SK-N-SH treated with all-trans-retinoic acid at 6 μM for 48 hours (cell line): ENCODE results near the gene CEACAM20.

ENCODE experiments used
- ATAC-seq: fragments of 200-7000 bp; cut with Tn5 transposase; 3 replicates; pipeline ENCODE4 v1.9.1; 2020; ENCODE audit warnings: mild to moderate bottlenecking, moderate library complexity
- ARNTL ChIP-seq: fragments of 450-650 bp; formaldehyde crosslinking; IDR thresholded peaks from 2 replicates; pipeline ENCODE4 v1.5.0; 2020; ENCODE audit warnings: low read depth, mild to moderate bottlenecking, moderate library complexity, borderline replicate concordance
- BACH2 ChIP-seq: fragments of 250-450 bp; sonication (Bioruptor Pico); IDR thresholded peaks from 2 replicates; pipeline ENCODE4 v1.9.0; 2021; ENCODE audit warnings: mild to moderate bottlenecking, borderline replicate concordance
- CREB5 ChIP-seq: fragments of 250-450 bp; sonication (Bioruptor Pico); IDR thresholded peaks from 2 replicates; pipeline ENCODE4 v1.5.1; 2020; ENCODE audit warnings: low read depth, mild to moderate bottlenecking, moderate library complexity
- CSDC2 ChIP-seq: fragments of 250-450 bp; sonication (Bioruptor Pico); IDR thresholded peaks from 2 replicates; pipeline ENCODE4 v1.5.0; 2020; ENCODE audit warnings: mild to moderate bottlenecking, moderate library complexity
- ESRRG ChIP-seq: fragments of 250-450 bp; sonication (Bioruptor Pico); IDR thresholded peaks from 2 replicates; pipeline ENCODE4 v1.6.1; 2021; ENCODE audit warnings: mild to moderate bottlenecking
- GLIS3 ChIP-seq: fragments of 250-450 bp; sonication (Bioruptor Pico); IDR thresholded peaks from 2 replicates; pipeline ENCODE4 v1.5.0; 2020; ENCODE audit warnings: mild to moderate bottlenecking, moderate library complexity
- ISL1 ChIP-seq: fragments of 250-450 bp; sonication (Bioruptor Pico); IDR thresholded peaks from 2 replicates; pipeline ENCODE4 v2.1.2; 2022; ENCODE audit warnings: mild to moderate bottlenecking, moderate library complexity
- OSR1 ChIP-seq: fragments of 250-450 bp; sonication (Bioruptor Pico); IDR thresholded peaks from 2 replicates; pipeline ENCODE4 v1.8.0; 2022; ENCODE audit warnings: moderate library complexity, mild to moderate bottlenecking, inconsistent platforms
- PATZ1 ChIP-seq: fragments of 250-450 bp; sonication (Bioruptor Pico); IDR thresholded peaks from 2 replicates; pipeline ENCODE4 v1.8.0; 2020; ENCODE audit warnings: mild to moderate bottlenecking, moderate library complexity, borderline replicate concordance
- POU6F1 ChIP-seq: fragments of 250-450 bp; sonication (Bioruptor Pico); IDR thresholded peaks from 2 replicates; pipeline ENCODE4 v1.8.0; 2021; ENCODE audit warnings: low read depth, mild to moderate bottlenecking, moderate library complexity, borderline replicate concordance
- RARB ChIP-seq: fragments of 250-450 bp; sonication (Bioruptor Pico); IDR thresholded peaks from 2 replicates; pipeline ENCODE4 v1.8.0; 2021; ENCODE audit warnings: mild to moderate bottlenecking, moderate library complexity
- SNAI2 ChIP-seq: fragments of 250-450 bp; sonication (Bioruptor Pico); IDR thresholded peaks from 2 replicates; pipeline ENCODE4 v1.5.0; 2020; ENCODE audit warnings: mild to moderate bottlenecking, moderate library complexity
- TCF4 ChIP-seq: fragments of 250-450 bp; sonication (Bioruptor Pico); IDR thresholded peaks from 2 replicates; pipeline ENCODE4 v1.8.0; 2021; ENCODE audit warnings: mild to moderate bottlenecking, moderate library complexity, borderline replicate concordance
- TOX ChIP-seq: fragments of 250-450 bp; sonication (Bioruptor Pico); IDR thresholded peaks from 2 replicates; pipeline ENCODE4 v1.8.0; 2021; ENCODE audit warnings: mild to moderate bottlenecking, moderate library complexity, borderline replicate concordance
- TSHZ2 ChIP-seq: fragments of 250-450 bp; sonication (Bioruptor Pico); IDR thresholded peaks from 2 replicates; pipeline ENCODE4 v1.5.0; 2020; ENCODE audit warnings: mild to moderate bottlenecking, moderate library complexity
- ZC3H10 ChIP-seq: fragments of 250-450 bp; sonication (Bioruptor Pico); IDR thresholded peaks from 2 replicates; pipeline ENCODE4 v1.5.1; 2021; ENCODE audit warnings: mild to moderate bottlenecking, moderate library complexity
- ZFP3 ChIP-seq: fragments of 250-450 bp; sonication (Bioruptor Pico); IDR thresholded peaks from 2 replicates; pipeline ENCODE4 v1.5.0; 2020; ENCODE audit warnings: mild to moderate bottlenecking, moderate library complexity
- ZFP30 ChIP-seq: fragments of 450-650 bp; formaldehyde crosslinking; IDR thresholded peaks from 2 replicates; pipeline ENCODE4 v1.5.0; 2022; ENCODE audit warnings: mild to moderate bottlenecking, moderate library complexity
- ZNF565 ChIP-seq: fragments of 450-650 bp; formaldehyde crosslinking; conservative IDR thresholded peaks from 2 replicates; pipeline ENCODE4 v1.5.0; 2020; ENCODE audit warnings: low read depth, mild to moderate bottlenecking, moderate library complexity
- ZNF70 ChIP-seq: fragments of 450-650 bp; formaldehyde crosslinking; IDR thresholded peaks from 2 replicates; pipeline ENCODE4 v1.5.0; 2020; ENCODE audit warnings: mild to moderate bottlenecking, moderate library complexity
- ZNF8 ChIP-seq: fragments of 450-650 bp; formaldehyde crosslinking; IDR thresholded peaks from 2 replicates; pipeline ENCODE4 v1.5.0; 2020; ENCODE audit warnings: mild to moderate bottlenecking, moderate library complexity

Gene CEACAM20

GRCh38 chr19:44574186-44574950, 44.9 kb upstream of the CEACAM20 start:
- no peak for TF ChIP-seq ARNTL (CRISPR knock-in tag)
- no peak for TF ChIP-seq OSR1 (CRISPR knock-in tag)
- no peak for TF ChIP-seq GLIS3
- no peak for TF ChIP-seq ZNF8 (CRISPR knock-in tag)
- no peak for TF ChIP-seq POU6F1 (CRISPR knock-in tag)
- no peak for TF ChIP-seq ZFP3
- no peak for TF ChIP-seq TSHZ2
- TF ChIP-seq ZNF565 (CRISPR knock-in tag) = no peak
- no peak for ATAC-seq

- TF ChIP-seq ZNF70 (CRISPR knock-in tag) = no peak
- no peak for TF ChIP-seq TOX (CRISPR knock-in tag)
- no peak for TF ChIP-seq RARB (CRISPR knock-in tag)
- no peak for TF ChIP-seq BACH2 (CRISPR knock-in tag)
- no peak for TF ChIP-seq GLIS3
- TF ChIP-seq POU6F1 (CRISPR knock-in tag) = no peak
- no peak for TF ChIP-seq ZNF565 (CRISPR knock-in tag)
- TF ChIP-seq ZFP3 = no peak
- no peak for TF ChIP-seq ZNF8 (CRISPR knock-in tag)
- no peak for TF ChIP-seq CREB5
- no peak for TF ChIP-seq SNAI2 (CRISPR knock-in tag)
- no peak for ATAC-seq
These were observed 44.2 kb upstream of the CEACAM20 start for GRCh38 chr19:44573627-44574026.

GRCh38 chr19:44573183-44573582, 43.7 kb upstream of the CEACAM20 start:
- TF ChIP-seq GLIS3 (no peak), ZFP30 (CRISPR knock-in tag) (no peak), TSHZ2 (no peak), TCF4 (no peak), BACH2 (CRISPR knock-in tag) (no peak), ZNF8 (CRISPR knock-in tag) (no peak), ISL1 (CRISPR knock-in tag) (no peak), SNAI2 (CRISPR knock-in tag) (no peak), PATZ1 (no peak), ZNF565 (CRISPR knock-in tag) (no peak), ZC3H10 (CRISPR knock-in tag) (no peak), ARNTL (CRISPR knock-in tag) (no peak), CSDC2 (CRISPR knock-in tag) (no peak), ZNF70 (CRISPR knock-in tag) (no peak), OSR1 (CRISPR knock-in tag) (no peak), ZFP3 (no peak), ESRRG (CRISPR knock-in tag) (no peak), POU6F1 (CRISPR knock-in tag) (no peak)
- no peak for ATAC-seq
